Measurements from ENCODE around the gene C19orf81.
A peak's percentile ranks its signal among the peaks of the same experiment; 100 is the strongest.

C19orf81 gene

DNA sequence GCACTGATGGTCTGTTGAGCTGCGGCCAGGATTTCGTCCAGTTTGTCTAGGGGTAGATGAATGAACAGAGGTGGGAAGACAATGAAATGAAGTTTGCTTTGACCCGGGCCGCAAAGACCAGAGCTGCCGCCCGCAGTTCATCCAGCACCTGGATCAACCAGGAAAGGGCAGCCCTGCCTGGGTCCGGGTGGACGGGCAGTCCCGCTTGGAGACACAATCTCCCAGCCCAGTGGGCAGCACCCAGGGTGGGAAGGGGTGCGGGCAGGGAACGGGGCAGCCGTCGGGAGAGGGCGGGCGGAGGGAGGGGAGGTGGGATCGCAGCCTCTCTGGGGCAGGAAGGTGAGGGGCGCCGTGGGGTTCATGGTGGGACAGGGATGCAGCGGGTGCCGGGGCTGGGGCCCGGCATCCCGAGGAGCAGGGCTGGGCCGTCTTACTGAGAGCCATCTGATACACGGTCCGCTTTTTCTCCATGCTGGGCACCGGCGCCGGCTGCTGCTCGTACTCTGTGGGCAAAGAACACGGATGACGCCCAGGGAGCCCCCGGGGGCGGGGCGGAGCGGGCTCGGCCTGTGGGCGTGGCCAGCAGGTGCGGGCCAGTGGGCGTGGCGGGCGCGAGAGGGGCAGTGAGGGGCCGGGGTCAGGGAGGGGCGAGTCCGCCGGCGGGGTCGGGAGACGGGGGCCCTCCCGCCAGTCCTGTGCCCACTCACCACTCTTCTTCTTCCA is 37.2 kb downstream of the C19orf81 start:
- no peak for DNase-seq

DNA sequence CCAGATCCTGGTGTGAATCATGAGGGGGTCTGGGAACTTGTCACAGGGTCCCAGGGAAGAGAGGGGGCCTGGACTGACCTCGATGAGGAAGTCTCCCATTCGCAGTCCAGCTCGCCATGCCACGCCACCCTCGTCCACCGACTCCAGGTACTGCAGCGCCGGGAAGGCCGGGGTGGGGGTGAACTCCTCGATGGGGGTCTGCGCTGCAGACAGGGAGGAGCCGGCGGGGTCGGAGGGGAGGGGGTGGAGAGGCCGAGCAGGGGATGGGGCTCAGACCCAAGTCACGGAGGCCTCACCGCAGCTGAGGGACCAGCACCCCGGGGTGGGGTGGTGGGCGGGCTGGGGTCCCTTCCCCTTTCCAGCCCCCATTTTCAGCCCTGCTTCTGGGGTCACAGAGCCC is 39.5 kb downstream of the C19orf81 start:
- no peak for DNase-seq

DNA sequence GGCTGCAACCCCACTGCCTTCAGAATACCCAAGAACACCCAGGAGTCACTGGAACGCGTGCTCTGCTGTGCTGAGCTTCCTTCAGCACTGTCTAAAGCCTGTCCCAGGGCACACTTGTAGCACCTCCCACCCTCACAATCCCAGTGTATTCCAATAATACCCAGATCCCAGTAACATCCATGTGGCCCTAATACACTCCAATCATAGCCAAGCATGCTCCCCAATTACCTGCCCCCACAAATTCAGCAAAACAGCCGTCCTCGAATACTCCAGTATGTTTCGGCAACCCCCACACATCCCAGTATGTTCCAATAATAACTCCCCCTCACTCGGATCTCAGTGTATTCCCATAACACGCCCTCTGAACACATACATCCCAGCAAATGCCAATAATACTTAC is 41.2 kb downstream of the C19orf81 start:
- DNase-seq = no peak

DNA sequence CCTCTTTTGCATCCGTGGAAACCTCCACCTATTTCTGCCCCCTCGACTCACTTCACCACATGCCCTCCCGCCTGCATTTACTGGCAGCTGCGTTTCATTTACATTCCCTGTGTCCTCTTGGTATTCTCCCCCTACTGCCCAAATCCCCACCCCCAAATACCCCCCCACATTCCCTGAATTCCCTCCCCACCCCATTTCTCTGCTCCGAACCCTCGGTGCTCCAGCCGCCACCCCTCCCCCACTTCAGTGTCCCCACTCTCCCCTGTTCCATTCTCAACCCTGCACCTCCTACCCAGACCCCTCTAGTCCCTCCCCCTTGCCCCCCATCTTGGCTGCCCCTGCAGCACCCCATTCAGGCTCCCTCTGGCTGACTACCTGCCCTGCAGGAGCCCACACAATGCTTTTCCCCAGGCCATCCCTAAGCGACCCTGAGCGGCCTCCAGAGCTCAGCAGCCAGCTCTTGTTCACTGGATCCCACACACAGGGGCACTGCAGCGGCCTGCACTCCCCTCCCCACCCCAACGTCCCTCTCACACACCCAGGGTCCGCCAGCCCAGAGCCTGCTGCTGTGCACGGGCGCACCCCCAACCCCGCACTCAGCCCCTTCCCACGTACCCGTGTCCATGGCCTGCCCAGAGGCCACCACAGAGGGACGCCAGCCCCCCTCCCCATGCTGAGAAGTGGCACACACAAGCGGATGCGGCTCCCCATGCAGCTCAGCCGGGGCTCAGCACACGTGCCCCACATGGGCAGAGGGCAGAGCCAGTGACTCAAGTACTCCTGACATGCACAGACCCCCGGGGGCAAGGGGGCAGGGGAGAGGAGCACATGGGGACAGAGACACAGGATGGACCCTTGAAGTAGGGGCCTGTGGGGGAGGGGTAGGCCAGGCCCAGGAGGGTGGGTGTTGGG is 44.1 kb downstream of the C19orf81 start:
- DNase-seq = no peak

DNA sequence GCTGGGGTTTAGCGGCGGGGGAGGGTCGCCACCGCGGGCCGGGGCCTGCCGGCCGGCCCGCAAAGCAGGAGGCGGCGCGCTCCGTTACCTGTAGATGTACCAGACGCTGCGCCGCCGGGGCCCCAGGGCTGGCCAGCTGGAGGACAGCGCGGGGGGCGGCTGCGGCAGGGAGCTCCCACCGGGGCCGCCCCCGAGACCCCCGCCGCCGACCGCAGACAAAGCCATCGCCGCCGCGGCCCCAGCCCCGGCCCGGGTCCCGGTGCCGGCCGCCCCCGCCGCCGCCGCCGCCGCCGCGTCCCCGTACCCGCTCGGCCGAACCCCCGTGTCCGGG is 45.5 kb downstream of the C19orf81 start:
- DNase-seq = no peak

DNA sequence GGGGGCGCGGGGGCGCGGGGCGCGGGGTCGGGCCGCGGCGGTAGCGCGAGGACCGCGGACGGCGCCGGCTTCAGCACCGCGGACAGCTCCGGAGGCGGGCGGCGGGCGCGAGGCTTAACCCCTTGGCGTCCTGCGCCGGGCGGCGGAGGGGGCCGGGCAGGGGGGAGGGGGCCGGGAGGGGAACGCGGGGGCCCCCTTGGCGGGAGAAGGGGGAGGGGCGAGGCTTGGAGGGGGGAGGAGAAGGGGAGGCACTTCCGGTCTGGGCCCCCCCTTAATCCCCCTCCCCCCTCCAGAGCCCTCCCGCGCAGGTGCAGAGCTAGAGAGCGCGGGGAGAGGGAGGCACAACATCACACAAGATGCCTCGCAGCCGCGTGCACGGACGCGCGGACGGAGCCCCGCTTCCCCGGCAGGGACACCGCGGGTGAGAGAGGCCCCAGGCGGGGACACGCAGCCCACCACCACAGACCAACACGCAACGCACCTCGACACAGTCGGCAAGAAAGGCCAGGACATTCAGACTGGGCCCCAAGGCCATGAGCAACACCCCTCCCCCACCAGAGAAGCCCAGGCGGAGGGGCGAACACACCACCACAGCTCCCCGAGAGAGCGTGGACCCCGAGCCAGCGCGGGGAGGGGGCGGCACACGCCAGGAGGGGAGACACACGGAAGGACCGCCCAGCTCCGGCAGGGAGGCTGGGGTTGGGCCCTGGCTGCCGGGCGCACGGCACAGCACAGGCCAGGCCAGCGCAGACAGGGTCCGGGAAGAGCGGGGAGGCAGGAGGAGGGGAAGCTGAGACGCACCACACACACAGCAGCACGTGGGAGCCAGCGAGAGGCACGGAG is 46.2 kb downstream of the C19orf81 start:
- no peak for DNase-seq

DNA sequence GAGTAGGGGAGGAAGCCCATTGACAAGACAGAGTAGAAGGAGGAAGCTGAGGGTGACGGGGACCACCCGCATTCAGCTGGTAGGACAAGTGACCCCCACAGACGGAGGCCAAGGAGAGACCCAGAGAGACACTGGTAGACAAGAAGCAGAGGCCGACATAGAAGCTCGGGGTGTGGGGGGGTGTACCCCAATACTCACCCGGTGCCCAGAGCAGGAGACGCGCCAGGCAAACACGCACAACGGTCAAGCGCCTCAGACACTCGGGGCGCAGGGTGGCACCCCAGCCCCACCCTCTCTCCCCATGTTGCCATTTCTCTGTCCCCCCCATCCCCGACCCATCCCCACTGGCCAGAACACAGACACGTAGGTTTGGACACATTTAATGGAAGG is 46.8 kb downstream of the C19orf81 start:
- no peak for DNase-seq

DNA sequence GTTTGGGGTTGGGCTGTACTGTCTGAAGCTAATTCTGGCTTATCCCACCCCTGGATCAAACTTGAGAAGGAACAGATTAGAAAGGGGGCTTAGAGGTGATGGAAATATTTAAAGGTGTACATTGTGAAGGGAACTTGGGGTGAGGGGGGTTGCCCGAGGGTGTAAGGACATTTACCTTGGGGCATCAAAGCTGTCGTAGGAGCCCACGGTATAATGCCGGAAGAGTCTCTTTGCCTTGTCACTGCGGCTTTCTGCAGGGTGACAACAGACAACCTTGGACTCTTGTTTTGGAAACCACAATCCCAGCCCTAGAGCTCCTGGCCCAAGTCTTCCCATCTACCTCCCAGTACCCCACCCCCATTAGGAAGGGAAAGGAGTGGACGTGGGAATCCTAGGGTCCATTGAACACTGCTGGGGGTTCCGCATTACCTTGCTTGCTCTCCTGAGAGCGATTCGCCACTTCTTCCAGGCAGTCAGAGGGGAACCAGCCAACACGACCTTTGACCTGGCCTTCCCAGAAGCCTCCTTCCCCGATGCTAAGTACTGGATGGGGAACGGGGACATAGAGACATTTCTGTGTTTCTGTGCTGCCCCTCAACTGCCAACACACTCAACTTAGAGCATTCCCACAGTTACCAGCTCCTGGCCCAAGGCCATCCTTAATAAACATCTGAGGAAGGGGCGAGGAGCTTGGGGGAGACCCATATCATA is 48.3 kb downstream of the C19orf81 start:
- no peak for DNase-seq

DNA sequence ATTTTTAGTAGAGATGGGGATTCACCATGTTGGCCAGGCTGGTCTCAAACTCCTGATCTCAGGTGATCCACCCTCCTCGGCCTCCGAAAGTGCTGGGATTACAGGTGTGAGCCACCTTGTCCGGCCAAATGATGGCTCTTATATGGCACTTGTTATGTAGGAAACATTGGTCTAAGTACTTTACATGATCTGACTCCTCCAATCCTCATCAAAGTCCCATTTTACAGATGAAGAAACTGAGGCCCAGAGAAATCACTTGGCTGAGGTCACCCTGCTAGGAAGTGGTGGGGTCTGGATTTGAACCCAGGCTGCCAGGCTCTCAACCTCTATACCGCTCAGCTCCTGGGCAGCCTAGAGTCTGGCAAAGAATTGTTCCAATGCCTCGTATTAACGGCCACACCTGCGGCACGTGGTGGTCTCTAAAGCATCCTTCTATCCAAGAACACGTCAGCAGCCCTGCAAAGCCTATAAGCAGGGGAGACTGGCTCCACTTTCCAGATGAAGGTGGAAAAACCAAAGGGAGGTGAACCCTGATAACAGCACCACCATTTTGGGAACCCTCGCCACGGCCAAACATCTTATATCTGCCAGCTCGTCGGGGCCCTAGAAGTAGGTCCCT is 52.2 kb downstream of the C19orf81 start:
- no peak for DNase-seq

DNA sequence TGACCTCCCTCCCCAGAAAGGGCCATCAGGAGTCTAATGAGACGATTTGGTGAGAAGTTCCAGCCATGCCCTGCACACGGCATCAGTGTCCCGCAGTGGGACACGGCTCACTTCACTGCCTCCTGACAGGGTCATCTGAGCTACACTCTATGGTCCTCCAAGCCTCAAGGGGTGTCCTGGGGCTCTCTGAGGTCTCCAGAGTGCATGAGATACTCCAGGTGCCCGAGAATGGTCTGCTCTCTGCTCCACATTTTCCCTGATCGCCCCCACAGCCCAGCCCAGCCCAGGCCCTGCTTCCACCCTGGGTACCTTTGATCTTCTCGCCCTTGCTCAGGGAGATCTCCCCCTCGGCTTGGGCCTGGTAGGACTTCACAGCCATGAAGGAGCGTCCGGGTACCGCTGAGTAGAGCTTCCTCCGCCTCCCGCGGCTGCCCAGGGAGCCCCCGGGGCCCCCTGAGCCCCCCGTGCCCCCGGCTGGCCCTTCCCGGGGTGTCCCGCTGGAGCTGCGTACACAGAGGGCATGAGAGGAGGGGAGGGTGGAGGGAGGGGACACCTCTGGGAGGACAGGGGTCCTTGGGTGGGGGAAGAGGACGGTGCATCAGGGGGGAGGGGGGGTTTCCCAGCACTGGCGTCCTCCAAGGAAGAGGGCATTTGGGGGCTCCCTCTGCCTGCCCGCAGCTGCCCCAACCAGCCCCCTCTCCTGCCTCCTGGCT is 53.1 kb downstream of the C19orf81 start:
- DNase-seq = no peak

DNA sequence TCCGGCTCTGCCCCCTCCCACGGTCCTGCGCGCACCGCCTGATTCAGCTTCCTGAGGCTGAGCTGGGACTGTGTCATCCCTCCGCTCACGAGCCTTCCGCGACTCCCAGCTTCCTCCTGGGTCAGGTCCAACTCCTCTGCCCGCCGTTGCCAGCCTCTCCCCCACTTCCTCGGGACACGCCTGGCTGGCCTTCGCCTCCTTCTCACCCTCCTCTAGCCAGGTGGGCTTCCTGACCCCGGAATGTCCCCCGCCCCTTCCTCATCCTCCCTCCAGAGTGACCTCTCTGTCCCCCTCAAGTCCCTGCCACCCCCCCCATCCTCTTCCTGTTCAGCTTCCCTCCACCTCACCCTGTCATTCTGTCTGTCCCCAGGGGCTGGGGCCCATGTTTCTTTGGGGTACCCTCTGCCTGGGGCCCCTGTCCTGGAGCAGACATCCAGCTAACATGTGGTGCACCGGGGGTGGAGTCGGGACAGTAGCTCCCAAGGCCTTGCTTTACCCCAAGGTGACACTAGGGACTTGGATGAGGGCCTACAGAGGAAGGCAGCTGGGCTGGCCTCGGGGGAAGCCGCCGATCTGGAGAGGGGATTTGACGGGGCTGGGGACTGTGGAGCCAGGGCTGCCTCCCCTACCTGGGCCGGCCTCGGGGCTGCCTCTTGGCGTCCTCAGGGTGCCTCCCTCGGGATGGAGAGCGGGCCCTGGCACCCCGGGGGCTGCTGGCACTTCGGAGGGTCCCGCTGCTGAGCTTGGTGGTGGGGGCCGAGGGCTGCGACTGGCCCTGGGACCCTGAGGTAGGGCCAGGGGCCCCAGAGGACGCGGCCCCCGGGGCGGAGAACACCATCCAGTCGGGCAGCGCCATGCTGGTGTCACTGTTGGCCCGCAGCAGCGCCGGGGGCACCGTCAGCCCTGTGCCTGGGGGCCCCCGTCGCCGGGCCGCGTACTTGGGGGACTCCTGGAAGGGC is 53.9 kb downstream of the C19orf81 start:
- DNase-seq = peak; percentile 27 to 32

DNA sequence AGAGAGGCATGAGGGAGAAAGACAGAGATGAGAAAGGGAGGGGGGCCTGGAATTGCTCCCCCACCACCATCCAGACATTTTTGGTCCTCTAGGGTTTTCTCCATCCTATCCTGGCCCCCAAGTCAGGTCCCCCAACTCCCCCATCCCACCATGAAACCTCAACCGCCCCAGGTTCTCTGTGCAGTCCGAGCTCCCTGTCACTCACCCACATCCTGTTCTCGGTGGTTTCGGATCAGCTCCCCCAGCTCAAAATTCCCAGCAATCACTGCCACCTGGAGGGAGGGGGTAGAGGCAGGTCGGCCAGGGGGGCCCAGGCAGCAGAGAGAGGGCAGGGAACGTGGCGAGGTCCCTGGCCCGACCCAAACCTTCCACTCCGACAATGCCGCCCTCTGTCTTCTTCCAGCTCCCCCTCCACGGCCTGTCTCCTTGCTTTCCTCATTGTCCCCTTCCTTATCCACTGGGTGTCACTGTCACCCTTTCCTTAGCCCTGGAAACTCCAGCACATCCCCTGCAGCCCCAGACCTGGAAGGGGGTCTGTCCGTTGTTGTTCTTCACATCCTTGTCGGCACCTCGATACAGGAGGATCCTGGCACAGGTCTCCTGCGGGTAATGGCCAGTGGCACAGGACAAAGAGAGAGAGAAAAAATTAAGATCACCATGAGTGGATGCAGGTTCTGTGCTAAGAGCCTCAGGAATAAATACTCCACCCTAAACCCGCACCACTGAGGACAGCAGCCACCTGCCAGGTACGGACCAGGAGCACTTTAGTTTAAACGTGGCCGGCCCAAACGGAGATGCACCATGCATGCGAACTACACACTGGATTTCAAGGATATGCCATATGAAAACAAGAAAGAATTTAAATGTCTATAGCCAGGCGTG is 54.9 kb downstream of the C19orf81 start:
- DNase-seq = no peak

DNA sequence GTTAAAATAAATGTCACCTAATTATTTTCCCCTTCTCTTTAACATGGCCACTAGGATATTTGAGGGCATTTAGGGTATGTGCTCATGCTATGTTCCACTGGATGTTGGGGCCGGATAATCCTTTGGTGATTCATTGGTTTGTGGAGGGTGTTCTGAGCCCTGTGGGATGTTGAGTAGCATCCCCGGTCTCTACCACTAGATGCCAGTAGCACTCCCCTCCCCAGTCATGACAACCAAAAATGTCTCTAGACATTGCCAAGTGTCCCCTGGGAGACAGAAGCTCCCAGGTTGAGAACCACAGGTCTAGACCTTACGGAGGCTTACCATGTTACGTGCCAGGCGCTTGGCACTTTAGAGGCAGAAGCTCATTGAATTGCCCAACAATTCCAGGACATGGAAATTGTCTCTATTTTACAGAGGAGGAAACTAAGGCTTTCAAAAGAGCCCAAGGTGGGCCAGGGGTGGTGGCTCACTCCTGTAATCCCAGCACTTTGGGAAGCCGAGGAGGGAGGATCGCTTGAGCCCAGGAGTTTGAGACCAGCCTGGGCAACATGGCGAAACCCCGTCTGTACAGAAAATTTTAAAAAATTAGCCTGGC is 56.3 kb downstream of the C19orf81 start:
- peak; percentile 41 to 52 for DNase-seq

DNA sequence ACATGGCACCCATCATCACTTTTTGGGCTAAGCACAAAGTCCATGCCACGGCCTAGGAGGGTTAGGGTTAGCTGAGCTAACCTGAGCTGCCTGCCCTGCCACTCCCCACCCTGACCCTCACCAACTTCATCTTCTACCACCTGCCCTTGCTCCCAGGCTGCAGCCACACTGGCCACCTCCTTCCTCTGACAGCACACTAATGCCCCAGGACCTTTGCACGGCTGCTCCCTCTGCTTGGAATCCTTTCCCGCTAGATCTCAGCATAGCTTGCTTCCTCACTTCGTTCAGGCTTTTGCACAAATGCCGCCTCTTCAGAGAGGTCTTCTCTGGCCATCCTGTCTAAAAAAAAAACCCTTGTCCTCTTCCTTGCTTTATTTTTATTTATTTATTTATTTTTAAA is 57.1 kb downstream of the C19orf81 start:
- DNase-seq = no peak

DNA sequence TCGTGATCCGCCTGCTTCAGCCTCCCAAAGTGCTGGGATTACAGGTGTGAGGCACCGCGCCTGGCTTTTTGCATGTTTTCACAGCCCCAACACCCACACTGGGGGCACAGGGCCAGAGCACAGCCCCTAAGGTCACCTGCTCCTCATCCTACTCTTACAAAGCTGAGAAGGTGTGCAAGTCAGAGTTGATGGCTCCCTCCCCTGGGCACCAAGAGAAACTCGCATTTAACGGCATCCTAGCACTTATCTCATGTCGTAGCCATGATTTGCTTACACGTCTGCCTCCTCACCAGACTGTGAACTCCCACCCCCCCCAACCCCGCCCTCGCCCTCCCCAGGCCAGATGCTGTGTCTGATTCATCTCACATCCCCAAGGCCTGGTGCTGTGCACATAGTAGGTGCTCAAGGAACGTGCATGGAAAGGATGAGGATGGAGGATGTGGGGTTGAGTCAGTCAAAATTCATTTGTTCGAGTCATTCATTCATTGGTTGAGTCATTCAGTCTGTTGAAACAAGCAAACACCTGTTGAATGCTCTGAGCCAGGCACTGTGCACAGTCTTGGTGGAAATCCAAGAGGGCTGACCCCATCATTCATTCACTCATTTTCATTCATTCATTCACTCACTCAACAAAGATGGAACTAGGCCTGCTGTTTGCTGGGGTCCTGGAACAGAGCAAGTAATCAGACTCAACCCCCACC is 59.1 kb downstream of the C19orf81 start:
- DNase-seq = no peak

Measured in AML-193 (cell line).